Lower lobe of right lung (tissue), 2 donors: ENCODE data around the gene HOTAIR. TPM values are rescaled to one million over a fixed set of nuclear protein-coding genes. Genes with fewer than 3 reads are reported as not detected.
A peak's percentile ranks its signal among the peaks of the same experiment; 100 is the strongest.

ENCODE experiments used
- ATAC-seq, 2 donors: fragments of 200-7000 bp; cut with Tn5 transposase; one replicate each; pipeline ENCODE4 v1.9.1; 2020 to 2022; ENCODE audit warnings: mild to moderate bottlenecking in 2 of 2, moderate library complexity in 2 of 2
- DNase-seq: peaks from one replicate; pipeline ENCODE4 v3.0.0-alpha.2; 2020
- H3K27ac ChIP-seq: fragments of 200-600 bp; one replicate; pipeline ENCODE4 v1.8.0; 2022
- H3K27me3 ChIP-seq: fragments of 200-600 bp; one replicate; pipeline ENCODE4 v1.8.0; 2022; ENCODE audit warnings: low read depth
- H3K36me3 ChIP-seq: fragments of 200-600 bp; one replicate; pipeline ENCODE4 v1.8.0; 2022; ENCODE audit warnings: mild to moderate bottlenecking
- H3K4me1 ChIP-seq: fragments of 200-600 bp; one replicate; pipeline ENCODE4 v1.8.0; 2022
- H3K4me3 ChIP-seq: fragments of 200-600 bp; one replicate; pipeline ENCODE4 v1.8.0; 2022; ENCODE audit warnings: mild to moderate bottlenecking
- H3K9me3 ChIP-seq: fragments of 200-600 bp; one replicate; pipeline ENCODE4 v1.8.0; 2022
- intact Hi-C: fragments of 100-400 bp; cut with DNase I; formaldehyde crosslinking; loops from one replicate; pipeline ENCODE4 v1.11.0; 2022
- total RNA-seq: library from RNA; stranded (reverse); fragmentation: NEBNext Ultra II Directional; extraction: Animal tissue kit (Norgen Biotek cat#: 25700); gene quantifications from one replicate; pipeline ENCODE4 v1.2.1, GENCODE V29; 2021
- TF ChIP-seq, protein P1 (sequence below): fragments of 200-600 bp; IDR thresholded peaks from one replicate; pipeline ENCODE4 v1.8.0; 2022; ENCODE audit warnings: antibody characterized with exemption, mild to moderate bottlenecking
- donor health status: DM: no; HTN: yes; CAD: no; lungs with severe emphysema.

HOTAIR gene
- total RNA-seq, 1 donor from 2014 or later = not detected

DNA sequence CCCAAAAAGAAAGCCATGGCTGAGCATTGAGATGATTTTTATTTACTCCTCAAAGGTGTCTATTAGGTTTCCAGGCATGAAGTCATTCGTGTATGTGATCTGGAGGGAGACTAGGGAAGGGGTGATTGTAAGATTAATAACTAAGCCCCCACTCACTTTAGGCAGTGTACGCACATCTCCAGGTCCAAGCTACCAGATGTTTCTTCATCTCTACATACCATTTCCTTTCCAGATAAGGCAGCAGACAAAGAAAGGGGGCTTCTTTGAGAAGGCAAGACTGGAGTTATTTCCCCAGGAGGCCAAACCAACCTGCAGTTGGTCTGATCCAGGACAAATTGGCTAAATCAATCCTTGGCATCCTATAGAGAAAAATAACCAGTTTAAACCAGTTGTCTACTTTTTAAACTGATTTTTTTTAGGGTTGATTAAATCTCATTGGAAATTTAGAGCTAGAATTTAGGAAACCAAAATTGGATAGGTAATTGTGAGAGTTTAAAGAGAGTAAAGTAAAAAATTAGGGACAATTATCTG, 32.2 kb downstream of the HOTAIR start:
- TF ChIP-seq, protein P1, sequence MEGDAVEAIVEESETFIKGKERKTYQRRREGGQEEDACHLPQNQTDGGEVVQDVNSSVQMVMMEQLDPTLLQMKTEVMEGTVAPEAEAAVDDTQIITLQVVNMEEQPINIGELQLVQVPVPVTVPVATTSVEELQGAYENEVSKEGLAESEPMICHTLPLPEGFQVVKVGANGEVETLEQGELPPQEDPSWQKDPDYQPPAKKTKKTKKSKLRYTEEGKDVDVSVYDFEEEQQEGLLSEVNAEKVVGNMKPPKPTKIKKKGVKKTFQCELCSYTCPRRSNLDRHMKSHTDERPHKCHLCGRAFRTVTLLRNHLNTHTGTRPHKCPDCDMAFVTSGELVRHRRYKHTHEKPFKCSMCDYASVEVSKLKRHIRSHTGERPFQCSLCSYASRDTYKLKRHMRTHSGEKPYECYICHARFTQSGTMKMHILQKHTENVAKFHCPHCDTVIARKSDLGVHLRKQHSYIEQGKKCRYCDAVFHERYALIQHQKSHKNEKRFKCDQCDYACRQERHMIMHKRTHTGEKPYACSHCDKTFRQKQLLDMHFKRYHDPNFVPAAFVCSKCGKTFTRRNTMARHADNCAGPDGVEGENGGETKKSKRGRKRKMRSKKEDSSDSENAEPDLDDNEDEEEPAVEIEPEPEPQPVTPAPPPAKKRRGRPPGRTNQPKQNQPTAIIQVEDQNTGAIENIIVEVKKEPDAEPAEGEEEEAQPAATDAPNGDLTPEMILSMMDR = no peak
- intact Hi-C loops = no loop called here
- H3K36me3 ChIP-seq = no peaks in the 10 kb centered on the region
- no peaks in the 10 kb centered on the region for H3K9me3 ChIP-seq
- no peak for DNase-seq
- no peak overlapping the region for H3K27ac ChIP-seq
- H3K27me3 ChIP-seq = peaks cover 99% of the 10 kb centered on the region
- H3K4me1 ChIP-seq = no peaks in the 10 kb centered on the region
- no peak for ATAC-seq
- no peak overlapping the region for H3K4me3 ChIP-seq

DNA sequence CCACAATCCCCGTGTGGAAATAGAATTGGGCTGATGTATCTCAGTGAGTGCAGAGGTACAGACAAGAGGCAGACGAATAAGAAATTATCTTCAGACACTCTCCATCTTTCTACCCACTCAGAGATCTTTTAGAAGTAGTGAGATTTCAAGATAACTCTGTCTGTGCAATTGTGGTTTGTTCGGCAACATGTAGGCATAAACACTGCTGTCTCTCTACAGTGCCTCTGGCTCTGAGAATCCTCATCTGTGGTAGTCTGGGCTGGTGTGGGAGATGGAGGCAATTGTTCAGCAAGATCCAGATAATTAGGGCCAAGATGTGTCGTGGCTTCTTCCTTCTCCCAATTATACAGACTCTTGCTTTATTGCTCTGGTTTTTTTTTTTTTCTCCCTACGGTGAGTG, 33.0 kb downstream of the HOTAIR start:
- TF ChIP-seq, protein P1 = no peak
- no peak overlapping the region for H3K27ac ChIP-seq
- intact Hi-C loops = no loop called here
- no peak overlapping the region for H3K4me3 ChIP-seq
- H3K36me3 ChIP-seq = no peaks in the 10 kb centered on the region
- ATAC-seq (no peak), DNase-seq (no peak)
- H3K4me1 ChIP-seq = no peaks in the 10 kb centered on the region
- peaks cover 99% of the 10 kb centered on the region for H3K27me3 ChIP-seq
- no peaks in the 10 kb centered on the region for H3K9me3 ChIP-seq

- DNase-seq (no peak), ATAC-seq (no peak)
- intact Hi-C loops = no loop called here
- Histone ChIP-seq H3K4me1 (no peaks in the 10 kb centered on the region), H3K27me3 (peaks cover 99% of the 10 kb centered on the region), H3K4me3 (no peak overlapping the region), H3K27ac (no peak overlapping the region), H3K36me3 (no peaks in the 10 kb centered on the region), H3K9me3 (no peaks in the 10 kb centered on the region)
- TF ChIP-seq, protein P1 = no peak
These were observed 33.6 kb downstream of the HOTAIR start for GRCh38 chr12:53941187-53941586.

GRCh38 chr12:53940443-53941014, 34.2 kb downstream of the HOTAIR start:
- H3K27me3 ChIP-seq = peaks cover 99% of the 10 kb centered on the region
- no peak overlapping the region for H3K4me3 ChIP-seq
- H3K9me3 ChIP-seq = no peaks in the 10 kb centered on the region
- intact Hi-C loops = no loop called here
- DNase-seq (no peak), ATAC-seq (no peak)
- H3K36me3 ChIP-seq = no peaks in the 10 kb centered on the region
- TF ChIP-seq, protein P1 = no peak
- no peaks in the 10 kb centered on the region for H3K4me1 ChIP-seq
- no peak overlapping the region for H3K27ac ChIP-seq

- intact Hi-C loops = no loop called here
- Histone ChIP-seq H3K9me3 (no peaks in the 10 kb centered on the region), H3K27ac (no peak overlapping the region), H3K36me3 (no peaks in the 10 kb centered on the region), H3K27me3 (peaks cover 99% of the 10 kb centered on the region), H3K4me3 (no peak overlapping the region), H3K4me1 (no peaks in the 10 kb centered on the region)
- TF ChIP-seq, protein P1 = no peak
- peak; percentile 41 to 47 for ATAC-seq
- DNase-seq = no peak
These were observed 35.3 kb downstream of the HOTAIR start for GRCh38 chr12:53939141-53940108.
